Measurements from ENCODE around the gene CAMK2A.

Gene CAMK2A

GRCh38 chr5:150289551-150290390 is at the start of gene CAMK2A:
CAMK2A (minus strand) TSS chr5:150289773; CDS start chr5:150289625, 148 bp downstream.
- DNase-seq = no peak

GRCh38 chr5:150339165-150339564 is 49.6 kb upstream of the CAMK2A start:
- no peak for DNase-seq

DNA sequence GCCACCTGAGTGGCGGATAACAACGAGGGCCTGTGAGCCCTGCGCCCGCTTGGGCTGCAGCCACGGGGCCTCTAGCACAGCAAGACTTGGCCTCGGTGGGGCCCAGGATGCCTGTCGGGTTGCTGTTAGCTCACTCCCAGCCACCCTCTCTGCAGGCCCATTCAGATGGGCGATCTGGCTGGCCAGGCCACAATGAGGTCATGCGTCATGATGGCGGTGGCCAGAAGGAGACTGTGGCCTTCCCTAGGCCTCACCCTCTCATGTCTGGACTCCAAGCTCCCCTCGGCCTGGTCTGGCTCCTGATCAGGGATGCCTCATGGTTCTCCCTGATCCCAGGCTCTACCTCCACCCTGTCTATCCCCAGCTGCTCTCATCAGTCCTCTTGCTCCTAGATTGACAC is 49.0 kb upstream of the CAMK2A start:
- DNase-seq = no peak

DNA sequence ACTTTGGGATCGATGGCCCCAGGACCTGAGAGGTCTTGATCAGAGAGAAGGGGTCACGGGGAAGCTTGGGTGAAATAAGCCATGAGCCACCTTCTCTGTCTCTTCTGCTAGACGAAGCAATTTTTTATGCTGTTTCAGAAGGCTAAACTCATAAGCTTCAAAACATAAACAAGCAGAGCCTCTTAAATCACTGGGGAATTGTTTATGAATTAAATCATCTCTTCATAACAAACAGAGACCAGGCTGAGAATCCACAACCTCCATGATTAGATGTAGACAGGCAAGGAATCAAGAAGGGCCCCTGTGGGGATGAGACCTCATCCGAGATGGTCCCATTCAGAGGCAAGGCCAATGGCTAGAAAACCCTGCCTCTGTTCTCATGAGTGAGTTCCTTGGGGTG is 46.2 kb upstream of the CAMK2A start:
- DNase-seq = no peak

DNA sequence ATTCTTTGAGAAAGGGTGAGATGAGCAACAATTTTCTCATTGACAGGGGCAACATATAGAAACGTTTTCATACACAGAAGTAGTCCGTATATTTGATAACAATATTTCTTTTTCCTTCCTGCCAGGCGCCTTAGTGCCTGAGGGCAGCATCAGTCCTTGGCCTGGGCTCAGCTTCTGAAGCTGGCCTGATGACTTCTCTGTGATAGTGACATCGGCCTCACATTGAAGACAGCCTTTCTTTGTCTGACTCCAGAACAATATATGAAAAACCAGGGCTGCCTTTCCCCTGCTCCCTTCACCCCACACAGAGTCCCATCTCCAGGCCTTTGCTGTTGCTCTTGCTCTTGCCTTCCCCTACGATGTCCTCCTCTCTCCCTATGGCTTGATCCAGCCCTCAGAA is 43.8 kb upstream of the CAMK2A start:
- DNase-seq = no peak

GRCh38 chr5:150329881-150330876 is 40.6 kb upstream of the CAMK2A start:
- DNase-seq = no peak

DNA sequence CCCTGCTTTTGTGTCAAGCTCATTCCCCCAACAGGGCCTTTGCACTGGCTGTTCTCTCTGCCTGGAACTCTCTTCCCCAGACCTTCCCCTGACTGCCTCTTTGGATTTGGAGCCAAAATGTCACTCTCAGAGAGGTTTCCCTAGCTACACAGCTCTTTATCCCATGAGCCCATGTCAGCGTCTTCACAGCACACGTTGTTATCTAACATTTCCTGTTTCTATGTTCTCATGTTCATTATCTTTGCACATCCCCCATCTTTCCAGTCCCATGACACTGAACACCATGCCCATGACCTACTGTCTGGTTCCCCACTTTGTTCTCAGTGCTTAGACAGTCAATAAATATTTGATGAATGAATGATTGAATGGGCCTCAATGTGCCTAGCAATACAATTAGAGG is 39.5 kb upstream of the CAMK2A start:
- no peak for DNase-seq

GRCh38 chr5:150328515-150328914 is 38.9 kb upstream of the CAMK2A start:
- no peak for DNase-seq

DNA sequence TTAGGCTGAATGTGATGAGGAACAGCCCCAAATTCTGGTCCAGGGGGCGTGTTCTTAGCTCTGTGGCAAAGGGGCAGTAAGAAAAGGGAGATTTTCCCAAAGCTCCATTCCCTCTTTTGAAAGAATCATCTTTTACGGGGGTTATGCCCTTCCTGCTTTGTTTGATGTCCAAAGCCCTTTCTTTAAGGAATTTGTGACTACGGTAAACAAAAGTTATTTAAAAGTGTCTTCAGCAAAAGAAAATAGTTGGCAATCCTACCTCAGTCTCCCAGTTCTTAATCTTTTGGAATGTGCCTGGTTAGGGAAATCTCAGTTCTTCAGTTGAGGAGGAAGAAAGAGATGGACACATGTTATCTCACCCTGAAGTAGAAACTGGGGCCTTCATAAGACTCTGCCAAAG is 37.6 kb upstream of the CAMK2A start:
- DNase-seq = no peak

DNA sequence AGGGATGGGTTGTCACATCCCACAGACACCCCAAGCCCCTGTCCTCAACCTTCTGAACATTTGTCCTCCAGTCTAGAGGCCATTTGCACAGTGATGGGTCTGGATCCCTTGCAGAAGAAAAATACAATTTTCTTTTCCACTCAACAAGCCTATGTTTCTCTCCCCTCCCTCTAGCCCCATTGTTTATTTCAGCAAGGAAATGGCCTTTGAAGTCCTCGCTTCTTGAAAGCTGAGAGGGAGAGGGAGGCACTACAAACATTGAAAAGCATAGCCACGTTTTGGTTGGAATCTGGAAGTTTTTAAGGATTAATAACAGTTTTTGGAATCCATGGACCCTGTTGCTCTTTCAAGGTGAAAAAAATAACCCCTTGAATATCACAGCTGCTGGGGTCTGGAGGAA is 37.1 kb upstream of the CAMK2A start:
- no peak for DNase-seq

DNA sequence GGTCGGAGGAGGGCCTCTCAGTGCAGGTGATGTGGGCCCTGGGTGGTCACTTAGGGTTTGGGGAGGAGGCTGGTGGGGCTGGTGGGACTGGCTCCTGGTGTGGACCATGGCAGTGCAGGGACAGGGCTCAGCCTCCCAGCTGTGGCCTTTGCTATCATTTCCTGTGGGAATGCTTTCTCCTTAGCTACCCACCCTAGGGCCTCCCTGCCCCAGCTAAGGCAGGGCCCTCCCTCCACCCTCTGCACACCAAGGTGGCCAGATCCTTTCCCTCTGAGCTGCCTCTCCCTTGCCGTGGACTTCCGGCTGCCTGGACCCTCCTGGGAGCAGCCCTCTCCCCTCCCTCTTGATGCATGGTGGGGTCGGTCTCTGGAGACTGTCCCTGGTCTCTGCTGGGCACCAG is 35.9 kb upstream of the CAMK2A start:
- DNase-seq = no peak

DNA sequence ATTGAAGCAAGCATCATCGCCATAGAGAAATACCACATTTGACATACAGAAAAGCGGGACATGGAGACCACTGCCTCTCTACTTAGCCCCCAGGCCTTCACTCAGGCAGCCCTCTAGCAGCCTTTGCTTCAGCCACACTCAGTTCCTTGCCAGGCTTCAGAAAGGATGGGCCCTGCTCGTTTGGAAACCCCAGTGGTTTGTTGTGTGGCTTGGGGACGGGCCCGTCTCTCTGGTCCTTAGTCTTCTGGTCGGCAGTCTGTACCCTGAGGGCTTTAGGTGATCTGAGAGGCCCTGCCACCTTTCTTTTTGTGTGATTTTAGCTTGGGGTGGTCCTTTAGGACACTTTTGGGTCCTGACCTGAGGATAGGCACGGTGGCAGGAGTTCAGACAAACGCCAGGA is 34.2 kb upstream of the CAMK2A start:
- DNase-seq = no peak

- DNase-seq = no peak
Measured at GRCh38 chr5:150323092-150323491, 33.5 kb upstream of the CAMK2A start.

GRCh38 chr5:150322202-150322601 is 32.6 kb upstream of the CAMK2A start:
- DNase-seq = no peak

- no peak for DNase-seq
Measured at GRCh38 chr5:150321784-150322183, 32.2 kb upstream of the CAMK2A start.

GRCh38 chr5:150321211-150321610 is 31.6 kb upstream of the CAMK2A start:
- DNase-seq = no peak

- DNase-seq = no peak
Measured at GRCh38 chr5:150320044-150320613, 30.6 kb upstream of the CAMK2A start.

GRCh38 chr5:150319484-150319790 is 29.9 kb upstream of the CAMK2A start:
- no peak for DNase-seq

DNA sequence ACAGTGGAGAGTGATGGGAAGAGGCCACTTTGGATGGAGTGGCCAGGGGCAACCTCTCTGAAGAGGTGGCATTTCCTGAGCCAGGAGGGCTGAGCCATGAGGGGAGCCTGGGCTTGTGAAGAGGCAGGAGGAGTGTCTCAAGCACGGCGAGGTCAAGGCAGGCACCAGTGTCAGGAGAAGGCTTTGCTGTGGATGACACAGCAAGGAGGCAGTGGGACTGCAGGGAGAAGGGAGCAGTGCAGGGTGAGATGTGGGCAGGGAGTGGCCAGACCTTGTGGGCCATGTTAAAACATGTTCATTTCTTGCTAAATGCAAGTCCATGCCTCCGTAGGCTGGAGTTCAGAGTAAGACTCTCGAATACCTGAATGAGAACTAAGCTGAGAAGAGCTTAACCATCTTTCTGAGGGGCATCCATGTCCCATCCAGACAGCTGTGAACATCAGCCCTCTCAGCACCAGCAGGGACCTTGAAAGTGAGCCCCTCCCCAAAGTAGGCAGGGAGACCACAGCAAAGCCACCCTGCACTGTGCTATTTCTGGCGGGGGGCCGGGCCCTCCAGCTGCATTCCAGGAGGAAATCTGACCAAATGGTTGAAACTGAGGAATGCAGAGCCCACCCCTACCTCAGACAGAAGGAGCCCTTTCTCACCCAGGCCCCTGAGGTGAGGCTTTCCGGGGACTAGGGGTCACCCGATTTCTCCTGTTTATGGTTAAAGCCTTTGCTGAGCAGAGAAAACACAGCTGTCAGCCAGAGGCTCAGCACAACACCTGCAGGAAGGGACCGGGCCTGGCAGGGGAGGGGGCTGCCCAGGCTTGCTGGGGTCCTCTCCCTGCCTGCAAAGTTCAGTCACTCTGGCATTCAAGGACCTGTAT is 29.3 kb upstream of the CAMK2A start:
- DNase-seq = no peak

GRCh38 chr5:150317048-150318003 is 27.8 kb upstream of the CAMK2A start:
- DNase-seq = peak; percentile 86

DNA sequence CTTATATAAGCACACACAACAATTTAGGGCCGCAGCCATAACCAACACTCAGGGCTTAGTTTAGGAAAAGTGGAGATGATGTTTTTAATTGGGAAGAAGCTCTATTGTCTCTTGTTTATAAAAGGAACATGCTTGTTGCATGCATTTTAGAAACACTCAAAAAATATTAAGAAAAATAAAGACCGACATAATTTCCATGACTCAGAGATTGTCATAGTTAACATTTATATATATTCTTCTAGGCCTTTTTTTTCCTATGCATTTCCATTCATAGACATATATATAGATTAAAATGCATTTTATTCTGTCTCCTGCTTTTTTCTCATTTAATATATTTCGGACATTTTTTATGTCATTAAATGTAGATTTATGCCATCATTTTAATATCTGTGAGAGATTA is 26.7 kb upstream of the CAMK2A start:
- no peak for DNase-seq
